Activated CD4-positive, alpha-beta memory T cell treated with anti-CD3 and anti-CD28 coated beads, Interleukin-2, amount 10 ng/mL, durations not matched to agents 7 days and 5 days (primary cell): Measurements from ENCODE around the gene COG4. TPM values are rescaled to one million over a fixed set of nuclear protein-coding genes. Genes with fewer than 3 reads are reported as not detected.

ENCODE experiments used
- CTCF ChIA-PET: fragments of 350-600 bp; sonication (Branson Sonifier 250); formaldehyde crosslinking; loops from one replicate; lab custom pipeline; 2021; ENCODE audit warnings: antibody characterized with exemption, inconsistent platforms; lab: Charles Lee
- POLR2A ChIA-PET: fragments of 350-600 bp; sonication (Branson Sonifier 250); formaldehyde crosslinking; loops from one replicate; lab custom pipeline; 2021; ENCODE audit warnings: antibody characterized with exemption; lab: Charles Lee
- DNase-seq: peaks from one replicate; pipeline ENCODE4 v3.0.0-alpha.2; 2020
- H3K27ac Mint-ChIP-seq: one replicate; pipeline ENCODE4 v1.8.0; 2021; ENCODE audit warnings: mild to moderate bottlenecking, mixed read lengths
- H3K27me3 Mint-ChIP-seq: one replicate; pipeline ENCODE4 v1.8.0; 2021; ENCODE audit warnings: mixed read lengths
- H3K36me3 Mint-ChIP-seq: one replicate; pipeline ENCODE4 v1.8.0; 2021; ENCODE audit warnings: low read depth, mixed read lengths
- H3K4me1 Mint-ChIP-seq: one replicate; pipeline ENCODE4 v1.8.0; 2021; ENCODE audit warnings: mixed read lengths
- H3K4me3 Mint-ChIP-seq: one replicate; pipeline ENCODE4 v1.8.0; 2021; ENCODE audit warnings: mild to moderate bottlenecking, mixed read lengths
- H3K9me3 Mint-ChIP-seq: one replicate; pipeline ENCODE4 v1.8.0; 2021; ENCODE audit warnings: mixed read lengths
- total RNA-seq, 2 experiments: library from RNA; stranded (reverse); gene quantifications; one replicate each; pipeline ENCODE4 v1.2.3, GENCODE V29; 2021

Gene COG4
- total RNA-seq, 2 experiments from 2014 or later: 71.2 to 71.4 TPM

DNA sequence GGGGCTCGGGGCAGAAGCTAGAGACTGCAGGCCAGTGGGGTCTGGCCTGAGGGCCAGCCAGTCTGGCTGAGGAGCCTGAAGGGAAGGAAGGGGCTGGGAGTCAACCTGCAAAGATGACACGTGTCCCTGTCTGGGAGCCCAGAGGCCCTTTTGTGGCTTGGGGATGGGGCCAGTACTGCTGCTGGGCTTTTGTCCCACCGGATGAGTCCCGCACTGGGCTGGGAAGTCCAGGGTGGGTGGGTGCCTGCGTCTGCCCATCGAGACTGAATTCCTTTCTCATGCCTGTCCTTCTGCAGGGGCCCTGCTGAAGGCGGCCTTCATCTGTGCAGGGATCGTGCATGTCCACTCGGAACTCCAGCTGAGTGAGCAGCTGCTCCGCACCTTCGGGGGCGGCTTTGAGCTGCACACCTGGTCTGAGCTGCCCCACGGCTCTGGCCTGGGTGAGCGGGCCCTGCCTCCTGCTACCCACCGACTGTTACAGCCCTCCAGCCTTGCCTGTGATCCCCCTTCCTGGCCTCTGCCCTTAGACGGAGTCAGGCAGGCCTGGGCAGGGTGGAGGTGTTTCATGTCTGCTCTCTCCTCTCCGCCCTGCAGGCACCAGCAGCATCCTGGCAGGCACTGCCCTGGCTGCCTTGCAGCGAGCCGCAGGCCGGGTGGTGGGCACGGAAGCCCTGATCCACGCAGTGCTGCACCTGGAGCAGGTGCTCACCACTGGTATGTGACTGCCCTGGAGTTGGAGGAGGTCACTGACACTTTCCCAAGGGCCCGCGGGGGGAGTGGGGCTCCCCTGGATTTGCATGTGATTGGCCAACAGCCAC is 48.1 kb downstream of the COG4 start:
- no peak for DNase-seq
- POLR2A ChIA-PET: no interaction called here

DNA sequence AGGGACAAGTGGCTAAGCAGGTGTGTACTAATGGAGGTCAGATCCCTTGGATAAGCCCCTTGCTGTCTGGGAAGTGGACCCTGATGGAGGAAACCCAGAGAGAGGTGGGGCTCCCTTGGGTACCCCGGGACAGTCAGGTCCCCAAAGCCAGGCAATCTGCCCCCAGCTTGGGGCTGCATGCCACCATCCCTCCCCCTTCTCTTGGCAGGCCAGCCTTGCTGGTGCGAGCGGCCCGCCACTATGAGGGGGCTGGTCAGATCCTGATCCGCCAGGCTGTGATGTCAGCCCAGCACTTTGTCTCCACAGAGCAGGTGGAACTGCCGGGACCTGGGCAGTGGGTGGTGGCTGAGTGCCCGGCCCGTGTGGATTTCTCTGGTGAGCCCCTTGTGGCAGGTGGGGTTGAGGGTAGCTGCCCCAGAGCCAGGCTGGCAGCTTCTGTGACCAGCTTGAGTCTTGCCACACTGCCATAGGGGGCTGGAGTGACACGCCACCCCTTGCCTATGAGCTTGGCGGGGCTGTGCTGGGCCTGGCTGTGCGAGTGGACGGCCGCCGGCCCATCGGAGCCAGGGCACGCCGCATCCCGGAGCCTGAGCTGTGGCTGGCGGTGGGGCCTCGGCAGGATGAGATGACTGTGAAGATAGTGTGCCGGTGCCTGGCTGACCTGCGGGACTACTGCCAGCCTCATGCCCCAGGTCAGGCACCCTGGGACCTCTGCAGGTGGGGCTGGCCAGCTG is 48.9 kb downstream of the COG4 start:
- no peak for DNase-seq
- peaks cover 19% of the 10 kb centered on the region for H3K36me3 Mint-ChIP-seq
- peaks cover 32% of the 10 kb centered on the region for H3K4me1 Mint-ChIP-seq
- H3K27ac Mint-ChIP-seq: no peak overlapping the region
- no peak overlapping the region for H3K4me3 Mint-ChIP-seq
- POLR2A ChIA-PET: interaction anchor here (1.2 kb wide), 1 partner anchor 93 kb away, joined by 3 read pairs; no protein-coding TSS in a partner anchor
- no peaks in the 10 kb centered on the region for H3K27me3 Mint-ChIP-seq
- CTCF ChIA-PET: interaction anchor here (1.0 kb wide), 1 partner anchor 105 kb away, joined by 4 read pairs; no protein-coding TSS in a partner anchor
- H3K9me3 Mint-ChIP-seq: no peaks in the 10 kb centered on the region

More for the DNA sequence above, 48.1 kb downstream of the COG4 start:
- Mint-ChIP-seq H3K27ac (peak overlapping the region; percentile 40), H3K36me3 (peaks cover 19% of the 10 kb centered on the region), H3K4me1 (peaks cover 32% of the 10 kb centered on the region), H3K4me3 (no peak overlapping the region), H3K27me3 (no peaks in the 10 kb centered on the region), H3K9me3 (no peaks in the 10 kb centered on the region)
- CTCF ChIA-PET: no interaction called here

DNA sequence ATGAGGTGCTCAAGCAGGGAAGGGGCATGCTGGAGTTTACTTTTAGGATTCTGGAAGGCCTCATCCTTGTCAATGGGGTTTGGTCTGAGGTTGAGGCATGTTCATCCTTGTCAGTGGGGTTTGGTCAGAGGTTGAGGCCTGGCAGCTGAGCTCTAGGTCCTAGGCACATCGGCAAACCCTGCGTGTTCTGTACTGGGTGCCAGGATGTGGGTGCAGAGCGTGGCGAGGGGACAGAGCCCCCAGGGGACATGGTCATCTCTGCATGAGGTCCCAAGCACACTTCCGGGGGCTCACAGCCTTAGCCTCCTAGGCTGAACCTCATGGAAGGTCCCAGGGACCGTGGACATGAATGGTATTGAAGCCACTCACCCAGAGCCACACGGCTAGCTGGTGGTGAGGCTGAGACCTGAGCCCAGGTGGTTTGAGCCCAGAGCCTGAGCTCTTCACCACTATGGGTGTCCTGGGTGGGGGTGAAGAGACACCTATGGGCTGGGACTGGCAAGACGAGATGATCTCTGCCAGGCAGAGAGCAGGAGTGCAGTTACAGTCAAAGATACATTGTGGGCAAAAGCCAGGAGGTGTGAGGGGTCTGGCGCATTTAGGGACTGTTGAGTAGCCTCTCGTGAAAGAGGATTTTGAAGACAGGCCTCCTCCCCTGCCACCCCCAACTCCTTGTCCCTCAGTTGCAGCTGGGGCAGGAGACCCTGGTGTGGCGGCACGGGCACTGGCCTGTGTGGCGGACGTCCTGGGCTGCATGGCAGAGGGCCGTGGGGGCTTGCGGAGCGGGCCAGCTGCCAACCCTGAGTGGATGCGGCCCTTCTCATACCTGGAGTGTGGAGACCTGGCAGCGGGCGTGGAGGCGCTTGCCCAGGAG is 49.7 kb downstream of the COG4 start:
- POLR2A ChIA-PET: interaction anchor here (1.2 kb wide), 1 partner anchor 92 kb away, joined by 3 read pairs; no protein-coding TSS in a partner anchor
- CTCF ChIA-PET: interaction anchor here (1.0 kb wide), 1 partner anchor 104 kb away, joined by 4 read pairs; no protein-coding TSS in a partner anchor
- DNase-seq: no peak

DNA sequence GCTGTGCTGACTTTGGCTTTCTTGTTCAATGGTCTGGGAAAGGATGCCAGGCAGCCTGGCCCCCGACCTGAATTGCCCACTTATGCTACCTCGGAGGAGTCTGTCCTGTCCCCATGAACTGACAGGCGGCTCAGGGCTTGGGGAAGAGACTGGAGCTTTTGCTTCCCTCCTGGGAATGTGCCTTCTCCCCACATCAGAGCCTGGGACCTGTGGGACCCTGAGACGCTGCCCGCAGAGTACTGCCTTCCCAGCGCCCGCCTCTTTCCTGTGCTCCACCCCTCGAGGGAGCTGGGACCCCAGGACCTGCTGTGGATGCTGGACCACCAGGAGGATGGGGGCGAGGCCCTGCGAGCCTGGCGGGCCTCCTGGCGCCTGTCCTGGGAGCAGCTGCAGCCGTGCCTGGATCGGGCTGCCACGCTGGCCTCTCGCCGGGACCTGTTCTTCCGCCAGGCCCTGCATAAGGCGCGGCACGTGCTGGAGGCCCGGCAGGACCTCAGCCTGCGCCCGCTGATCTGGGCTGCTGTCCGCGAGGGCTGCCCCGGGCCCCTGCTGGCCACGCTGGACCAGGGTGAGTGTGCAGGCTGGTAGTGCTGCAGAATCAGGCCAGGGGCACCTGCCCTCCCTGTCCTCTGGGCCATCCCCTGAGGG is 50.4 kb downstream of the COG4 start:
- CTCF ChIA-PET: interaction anchor here (1.0 kb wide), 1 partner anchor 103 kb away, joined by 4 read pairs; no protein-coding TSS in a partner anchor
- POLR2A ChIA-PET: interaction anchor here (1.2 kb wide), 1 partner anchor 91 kb away, joined by 3 read pairs; no protein-coding TSS in a partner anchor
- Mint-ChIP-seq H3K4me3 (no peak overlapping the region), H3K27ac (no peak overlapping the region), H3K9me3 (no peaks in the 10 kb centered on the region), H3K27me3 (no peaks in the 10 kb centered on the region), H3K4me1 (peaks cover 21% of the 10 kb centered on the region), H3K36me3 (peaks cover 12% of the 10 kb centered on the region)
- DNase-seq: no peak

More for the DNA sequence above, 49.7 kb downstream of the COG4 start:
- peaks cover 28% of the 10 kb centered on the region for H3K4me1 Mint-ChIP-seq
- no peak overlapping the region for H3K27ac Mint-ChIP-seq
- no peaks in the 10 kb centered on the region for H3K27me3 Mint-ChIP-seq
- peaks cover 19% of the 10 kb centered on the region for H3K36me3 Mint-ChIP-seq
- H3K9me3 Mint-ChIP-seq: no peaks in the 10 kb centered on the region
- H3K4me3 Mint-ChIP-seq: no peak overlapping the region

DNA sequence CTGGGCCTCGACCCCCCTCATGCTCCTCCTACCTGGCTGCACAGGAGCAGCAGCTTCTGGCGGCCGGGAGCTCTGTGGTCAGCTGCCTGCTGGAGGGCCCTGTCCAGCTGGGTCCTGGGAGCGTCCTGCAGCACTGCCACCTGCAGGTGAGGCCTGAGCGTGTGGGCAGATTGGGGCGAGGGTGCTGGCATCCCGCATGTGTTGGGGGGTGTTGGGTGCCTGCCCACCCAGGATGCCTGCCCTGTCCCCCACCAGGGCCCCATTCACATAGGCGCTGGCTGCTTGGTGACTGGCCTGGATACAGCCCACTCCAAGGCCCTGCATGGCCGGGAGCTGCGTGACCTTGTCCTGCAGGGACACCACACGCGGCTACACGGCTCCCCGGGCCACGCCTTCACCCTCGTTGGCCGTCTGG is 52.4 kb downstream of the COG4 start:
- no peak for DNase-seq
- Mint-ChIP-seq H3K27ac (no peak overlapping the region), H3K27me3 (no peaks in the 10 kb centered on the region), H3K4me3 (no peak overlapping the region), H3K4me1 (peaks cover 5% of the 10 kb centered on the region), H3K9me3 (no peaks in the 10 kb centered on the region), H3K36me3 (no peaks in the 10 kb centered on the region)
- ChIA-PET CTCF (interaction anchor here (0.6 to 1.9 kb wide), 3 partner anchors 77 to 156 kb away, joined by 3 to 5 read pairs (median 4); no protein-coding TSS in a partner anchor), POLR2A (interaction anchor here (0.6 to 1.5 kb wide), 3 partner anchors 9 to 90 kb away, joined by 3 to 4 read pairs (median 3); no protein-coding TSS in a partner anchor)

DNA sequence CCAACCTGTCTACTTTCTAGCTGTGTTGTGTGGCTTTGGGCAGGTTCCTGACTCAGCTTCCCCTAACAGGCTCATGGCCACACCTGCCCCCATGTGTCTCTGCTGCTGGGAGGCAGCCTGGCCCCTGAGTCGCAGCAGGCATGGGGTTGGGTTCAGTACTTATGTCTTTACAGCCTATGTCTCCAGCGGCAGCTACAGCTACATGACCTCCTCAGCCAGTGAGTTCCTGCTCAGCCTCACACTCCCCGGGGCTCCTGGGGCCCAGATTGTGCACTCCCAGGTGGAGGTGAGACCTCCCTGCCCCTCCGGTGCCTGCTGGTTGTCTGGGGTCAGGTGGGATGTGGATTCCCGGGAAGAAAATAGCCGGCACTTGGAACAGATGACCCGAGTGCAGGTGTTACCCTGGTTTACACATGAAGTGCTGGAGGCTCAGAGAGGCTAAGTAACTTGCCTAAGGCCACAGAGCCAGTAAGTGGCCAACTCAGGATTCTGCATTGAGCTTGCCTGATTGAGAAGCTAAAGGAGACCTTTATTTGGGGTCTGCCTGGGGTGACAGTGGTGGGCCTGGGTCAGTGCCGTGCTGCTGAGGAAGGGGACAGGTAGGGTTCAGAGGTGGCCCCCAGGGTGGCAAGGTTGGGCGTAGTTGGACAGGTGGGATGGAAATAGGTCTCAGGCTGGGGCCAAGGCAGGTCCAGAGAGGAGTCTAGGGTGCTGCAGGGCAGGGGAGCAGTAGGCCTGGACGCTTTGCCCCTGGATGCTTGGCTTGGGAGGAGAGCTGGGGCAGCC is 53.0 kb downstream of the COG4 start:
- Mint-ChIP-seq H3K36me3 (no peaks in the 10 kb centered on the region), H3K4me3 (no peak overlapping the region), H3K27me3 (no peaks in the 10 kb centered on the region), H3K4me1 (peaks cover 1% of the 10 kb centered on the region), H3K27ac (no peak overlapping the region), H3K9me3 (no peaks in the 10 kb centered on the region)
- ChIA-PET POLR2A (interaction anchor here (0.8 to 1.5 kb wide), 2 partner anchors 8 to 89 kb away, joined by 3 to 4 read pairs; no protein-coding TSS in a partner anchor), CTCF (interaction anchor here (0.6 to 1.9 kb wide), 4 partner anchors 10 to 101 kb away, joined by 3 to 5 read pairs (median 4); no protein-coding TSS in a partner anchor)
- no peak for DNase-seq

DNA sequence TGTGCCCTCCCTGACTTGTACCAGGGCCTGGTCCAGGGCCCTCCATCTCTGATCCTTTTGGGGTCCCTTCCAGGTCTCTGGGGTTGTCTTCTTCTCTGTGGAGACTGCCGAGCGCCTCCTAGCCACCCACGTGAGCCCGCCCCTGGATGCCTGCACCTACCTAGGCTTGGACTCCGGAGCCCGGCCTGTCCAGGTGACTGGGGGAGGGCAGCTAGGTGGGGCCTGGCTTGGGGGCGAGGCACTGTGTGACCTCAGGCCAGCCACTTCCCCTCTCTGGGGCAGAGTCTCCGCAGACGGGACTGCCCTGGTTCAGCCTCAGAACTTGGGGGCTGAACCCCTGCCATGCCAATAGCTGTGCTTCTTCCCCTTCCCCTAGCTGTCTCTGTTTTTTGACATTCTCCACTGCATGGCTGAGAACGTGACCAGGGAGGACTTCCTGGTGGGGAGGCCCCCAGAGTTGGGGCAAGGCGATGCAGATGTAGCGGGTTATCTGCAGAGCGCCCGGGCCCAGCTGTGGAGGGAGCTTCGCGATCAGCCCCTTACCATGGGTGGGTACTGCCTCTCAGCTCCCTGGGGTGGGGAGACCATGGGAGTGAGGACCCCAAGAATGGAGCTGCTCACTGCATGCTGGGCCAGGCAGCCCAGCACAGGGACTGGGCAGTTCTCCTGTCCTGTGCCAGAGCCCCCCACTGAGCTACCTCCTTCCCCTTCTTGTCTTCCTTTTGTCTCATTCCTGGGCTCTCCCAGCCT is 54.4 kb downstream of the COG4 start:
- no peak overlapping the region for H3K27ac Mint-ChIP-seq
- H3K36me3 Mint-ChIP-seq: no peaks in the 10 kb centered on the region
- ChIA-PET POLR2A (interaction anchor here (0.8 kb wide), 1 partner anchor 88 kb away, joined by 3 read pairs; no protein-coding TSS in a partner anchor), CTCF (interaction anchor here (0.6 kb wide), 1 partner anchor 59 kb away, joined by 3 read pairs; no protein-coding TSS in a partner anchor)
- H3K9me3 Mint-ChIP-seq: no peaks in the 10 kb centered on the region
- DNase-seq: no peak
- peaks cover 1% of the 10 kb centered on the region for H3K4me1 Mint-ChIP-seq
- H3K4me3 Mint-ChIP-seq: no peak overlapping the region
- no peaks in the 10 kb centered on the region for H3K27me3 Mint-ChIP-seq

DNA sequence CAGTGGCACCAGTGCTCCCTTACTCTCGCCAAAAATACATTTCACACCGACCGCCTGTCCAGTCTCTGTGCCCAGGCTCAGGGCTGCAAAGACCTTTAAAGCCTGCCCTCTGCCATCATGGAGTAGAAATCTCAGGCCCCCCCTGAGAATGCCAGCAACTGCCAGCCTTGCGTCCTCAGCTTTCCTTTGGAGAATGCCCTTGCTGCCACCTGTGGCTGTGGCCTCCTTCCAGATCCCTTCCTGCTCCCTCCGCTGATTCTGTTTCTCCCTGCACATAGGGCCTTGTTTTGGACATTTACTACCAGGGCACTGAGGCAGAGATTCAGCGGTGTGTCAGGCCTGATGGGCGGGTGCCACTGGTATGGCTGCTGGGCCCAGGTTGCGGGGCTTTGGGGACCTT is 55.7 kb downstream of the COG4 start:
- POLR2A ChIA-PET: no interaction called here
- H3K4me3 Mint-ChIP-seq: no peak overlapping the region
- H3K36me3 Mint-ChIP-seq: no peaks in the 10 kb centered on the region
- CTCF ChIA-PET: no interaction called here
- H3K27me3 Mint-ChIP-seq: no peaks in the 10 kb centered on the region
- no peaks in the 10 kb centered on the region for H3K4me1 Mint-ChIP-seq
- no peak for DNase-seq
- no peaks in the 10 kb centered on the region for H3K9me3 Mint-ChIP-seq
- H3K27ac Mint-ChIP-seq: no peak overlapping the region

DNA sequence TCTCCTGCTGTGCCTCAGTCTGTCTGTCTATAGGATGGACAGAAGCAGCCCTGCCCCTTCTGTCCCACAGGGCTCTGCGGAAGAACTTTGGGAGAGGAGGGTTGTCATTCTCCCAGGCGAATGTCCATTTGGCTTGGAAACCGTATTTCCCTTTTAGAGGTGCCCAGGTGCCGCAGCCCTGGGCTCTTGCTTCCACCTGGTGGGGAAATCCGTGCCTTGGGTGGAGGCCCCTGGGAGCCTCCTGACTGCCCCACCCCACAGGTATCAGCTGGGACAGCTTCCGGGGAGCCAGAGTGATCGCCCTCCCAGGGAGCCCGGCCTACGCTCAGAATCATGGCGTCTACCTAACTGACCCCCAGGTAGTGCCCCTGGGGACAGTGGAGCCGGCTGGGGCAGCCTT is 56.2 kb downstream of the COG4 start:
- ChIA-PET CTCF (no interaction called here), POLR2A (no interaction called here)
- H3K4me1 Mint-ChIP-seq: no peaks in the 10 kb centered on the region
- DNase-seq: no peak
- no peaks in the 10 kb centered on the region for H3K36me3 Mint-ChIP-seq
- H3K4me3 Mint-ChIP-seq: no peak overlapping the region
- H3K9me3 Mint-ChIP-seq: no peaks in the 10 kb centered on the region
- H3K27me3 Mint-ChIP-seq: no peaks in the 10 kb centered on the region
- H3K27ac Mint-ChIP-seq: no peak overlapping the region

DNA sequence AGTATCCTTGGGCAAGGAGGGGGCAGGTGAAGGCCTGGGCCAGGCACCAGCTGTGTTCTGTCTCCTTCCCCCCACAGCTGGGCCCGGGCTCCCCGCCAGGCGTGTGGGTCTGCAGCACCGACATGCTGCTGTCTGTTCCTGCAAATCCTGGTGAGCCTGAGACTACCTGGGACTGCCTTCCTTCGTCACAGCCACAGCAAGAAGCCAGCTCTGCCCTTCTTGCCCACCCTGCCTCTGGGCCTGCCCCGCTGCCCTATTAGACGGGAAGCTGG is 56.6 kb downstream of the COG4 start:
- no peak overlapping the region for H3K4me3 Mint-ChIP-seq
- POLR2A ChIA-PET: interaction anchor here (0.9 kb wide), 1 partner anchor 86 kb away, joined by 4 read pairs; no protein-coding TSS in a partner anchor
- no peak for DNase-seq
- CTCF ChIA-PET: interaction anchor here (0.6 kb wide), 1 partner anchor 91 kb away, joined by 3 read pairs; no protein-coding TSS in a partner anchor
- H3K9me3 Mint-ChIP-seq: no peaks in the 10 kb centered on the region
- H3K27me3 Mint-ChIP-seq: no peaks in the 10 kb centered on the region
- H3K4me1 Mint-ChIP-seq: no peaks in the 10 kb centered on the region
- no peaks in the 10 kb centered on the region for H3K36me3 Mint-ChIP-seq
- no peak overlapping the region for H3K27ac Mint-ChIP-seq
